Natural killer cell (primary cell): ENCODE results near the gene DAPK3. TPM values are rescaled to one million over a fixed set of nuclear protein-coding genes. Genes with fewer than 3 reads are reported as not detected.
A peak's percentile ranks its signal among the peaks of the same experiment; 100 is the strongest.

Experiments
- ATAC-seq, 3 donors: fragments of 150-1000 bp in 2 of 3; fragments of 200-7000 bp in 1 of 3; cut with Tn5 transposase; 1 replicate in 1 of 3; 2 replicates in 2 of 3; pipeline ENCODE4 v1.10.0; 2021; ENCODE audit warnings: mild to moderate bottlenecking in 2 of 3, moderate library complexity in 2 of 3
- DNase-seq, 2 donors: peaks; one replicate each; pipeline versions ENCODE4 v3.0.0 to v3.0.0-alpha.2; 2013 to 2021; ENCODE audit warnings: mixed read lengths in 1 of 2
- H3K27ac ChIP-seq: one replicate; pipeline ENCODE4 v1.5.1; 2013; ENCODE audit warnings: mild to moderate bottlenecking, low read length
- H3K27me3 ChIP-seq: one replicate; pipeline ENCODE4 v1.6.1; 2013; ENCODE audit warnings: low read length; ENCODE audit not compliant: control insufficient read depth, insufficient read depth
- H3K36me3 ChIP-seq: one replicate; pipeline ENCODE4 v1.6.1; 2013; ENCODE audit warnings: low read length; ENCODE audit not compliant: control insufficient read depth, insufficient read depth
- H3K4me1 ChIP-seq: one replicate; pipeline ENCODE4 v1.6.1; 2013; ENCODE audit warnings: low read length; ENCODE audit not compliant: control insufficient read depth, insufficient read depth
- H3K4me3 ChIP-seq: one replicate; pipeline ENCODE4 v1.5.1; 2013; ENCODE audit warnings: low read length
- H3K9me3 ChIP-seq: one replicate; pipeline ENCODE4 v1.6.1; 2013; ENCODE audit warnings: low read length; ENCODE audit not compliant: control insufficient read depth, insufficient read depth
- H3K27ac Mint-ChIP-seq, 2 donors: one replicate each; pipeline ENCODE4 v1.8.0; 2022; ENCODE audit warnings: mild to moderate bottlenecking in 2 of 2, mixed read lengths in 2 of 2, moderate library complexity in 1 of 2
- H3K27me3 Mint-ChIP-seq, 2 donors: one replicate each; pipeline ENCODE4 v1.8.0; 2022; ENCODE audit warnings: low read depth in 2 of 2, mixed read lengths in 2 of 2
- H3K36me3 Mint-ChIP-seq: one replicate; pipeline ENCODE4 v1.8.0; 2022; ENCODE audit warnings: mixed read lengths
- H3K4me1 Mint-ChIP-seq, 2 donors: one replicate each; pipeline ENCODE4 v1.8.0; 2022; ENCODE audit warnings: mixed read lengths in 2 of 2
- H3K4me3 Mint-ChIP-seq: one replicate; pipeline ENCODE4 v1.8.0; 2022; ENCODE audit warnings: mild to moderate bottlenecking, moderate library complexity, mixed read lengths
- H3K9me3 Mint-ChIP-seq, 2 donors: one replicate each; pipeline ENCODE4 v1.8.0; 2022; ENCODE audit warnings: mixed read lengths in 2 of 2
- WGBS: methylation state at CpG from one replicate; pipeline ENCODE4 v1.1.7; 2013; ENCODE audit warnings: missing lambda C conversion rate; ENCODE audit not compliant: insufficient coverage; 5-methylcytosine and 5-hydroxymethylcytosine counted together
- intact Hi-C: fragments of 100-400 bp; cut with micrococcal nuclease; formaldehyde crosslinking; loops from one replicate; pipeline ENCODE4 v1.14.2; 2022
- total RNA-seq, 4 donors: library from RNA; stranded (reverse); fragments of 120-200 nt in 1 of 4; gene quantifications; one replicate each; pipeline versions ENCODE4 v1.2.3 to v1.2.4, GENCODE V29; 2013 to 2022
- TF ChIP-seq, protein P1 (sequence below): fragments of 200-600 bp; IDR thresholded peaks from one replicate; pipeline ENCODE4 v1.8.0; 2022; ENCODE audit warnings: antibody characterized with exemption

DAPK3 gene
- 10 to 100 TPM; 54.3 to 66.4 (median 58.1) TPM for total RNA-seq
- total RNA-seq (2013): 28.8 TPM

DNA sequence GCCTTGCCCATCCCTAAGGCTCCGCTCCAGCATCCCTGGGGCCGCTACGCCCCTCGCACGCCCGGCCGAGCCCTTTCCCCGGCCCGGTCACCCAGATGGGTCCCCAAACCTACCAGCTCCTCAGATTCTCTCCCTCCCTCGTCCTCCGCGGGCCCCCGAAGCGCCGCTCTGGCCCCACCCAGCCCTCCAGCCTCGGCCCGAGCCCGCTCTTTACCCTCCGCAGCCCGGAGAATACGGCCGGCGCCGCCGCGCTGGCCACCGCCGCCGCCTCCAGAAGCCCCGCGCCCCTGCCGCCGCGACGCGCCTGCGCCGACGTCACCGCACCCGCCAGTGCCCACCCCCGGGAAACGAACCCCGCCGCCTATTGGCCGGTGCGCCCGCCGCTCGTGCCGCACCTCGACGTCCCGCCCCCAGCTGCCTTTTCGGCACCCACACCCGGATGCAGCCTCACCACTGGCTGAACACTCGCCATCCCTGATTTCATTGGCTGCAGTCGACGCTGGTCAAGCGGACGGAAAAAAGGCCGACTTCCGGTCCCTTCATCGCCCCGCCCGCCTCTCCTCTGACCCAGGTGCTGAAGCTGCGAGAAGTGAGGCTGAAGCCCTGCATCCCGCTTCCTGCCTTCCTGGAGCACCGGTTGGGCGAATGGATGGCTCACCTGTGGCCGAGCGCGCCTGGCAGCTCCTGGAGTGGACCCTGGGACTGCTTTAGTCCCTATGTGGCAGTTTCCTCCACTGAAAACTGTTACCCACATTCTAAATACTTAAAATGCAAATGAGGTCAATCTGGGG, at the start of gene DAPK3:
TSS of gene DAPK3 (minus strand) at position 292 of the 791 bp plus-strand sequence. CDS start 1,364 bp downstream, outside the sequence.
- H3K4me3 ChIP-seq: peak within 1 kb of the TSS; percentile 100
- no peaks in the 10 kb centered on the region for H3K36me3 Mint-ChIP-seq
- peak within 1 kb of the TSS; percentile 87 for H3K27ac ChIP-seq
- H3K9me3 ChIP-seq: no peaks in the 10 kb centered on the region
- intact Hi-C loops: loop anchor here (1.0 kb wide), 1 partner anchor 14 kb away; the partner anchor contains the start of gene EEF2
- peaks cover 28% of the 10 kb centered on the region for H3K4me1 ChIP-seq
- H3K27me3 Mint-ChIP-seq: no peaks in the 10 kb centered on the region
- peaks cover 22 to 29% of the 10 kb centered on the region in 2 donors for H3K4me1 Mint-ChIP-seq
- H3K9me3 Mint-ChIP-seq: no peaks in the 10 kb centered on the region
- H3K4me3 Mint-ChIP-seq: peak within 1 kb of the TSS; percentile 91
- H3K36me3 ChIP-seq: peaks cover 29% of the 10 kb centered on the region
- peak within 1 kb of the TSS; percentile 77 to 87 for H3K27ac Mint-ChIP-seq
- TF ChIP-seq, protein P1, sequence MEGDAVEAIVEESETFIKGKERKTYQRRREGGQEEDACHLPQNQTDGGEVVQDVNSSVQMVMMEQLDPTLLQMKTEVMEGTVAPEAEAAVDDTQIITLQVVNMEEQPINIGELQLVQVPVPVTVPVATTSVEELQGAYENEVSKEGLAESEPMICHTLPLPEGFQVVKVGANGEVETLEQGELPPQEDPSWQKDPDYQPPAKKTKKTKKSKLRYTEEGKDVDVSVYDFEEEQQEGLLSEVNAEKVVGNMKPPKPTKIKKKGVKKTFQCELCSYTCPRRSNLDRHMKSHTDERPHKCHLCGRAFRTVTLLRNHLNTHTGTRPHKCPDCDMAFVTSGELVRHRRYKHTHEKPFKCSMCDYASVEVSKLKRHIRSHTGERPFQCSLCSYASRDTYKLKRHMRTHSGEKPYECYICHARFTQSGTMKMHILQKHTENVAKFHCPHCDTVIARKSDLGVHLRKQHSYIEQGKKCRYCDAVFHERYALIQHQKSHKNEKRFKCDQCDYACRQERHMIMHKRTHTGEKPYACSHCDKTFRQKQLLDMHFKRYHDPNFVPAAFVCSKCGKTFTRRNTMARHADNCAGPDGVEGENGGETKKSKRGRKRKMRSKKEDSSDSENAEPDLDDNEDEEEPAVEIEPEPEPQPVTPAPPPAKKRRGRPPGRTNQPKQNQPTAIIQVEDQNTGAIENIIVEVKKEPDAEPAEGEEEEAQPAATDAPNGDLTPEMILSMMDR: no peak
- H3K27me3 ChIP-seq: no peaks in the 10 kb centered on the region
- ATAC-seq (peak; percentile 95 to 99 (median 96)), DNase-seq (peak; percentile 91 to 92)
- under 1% methylated on average over 73 of the region's 73 CpGs for WGBS

DNA sequence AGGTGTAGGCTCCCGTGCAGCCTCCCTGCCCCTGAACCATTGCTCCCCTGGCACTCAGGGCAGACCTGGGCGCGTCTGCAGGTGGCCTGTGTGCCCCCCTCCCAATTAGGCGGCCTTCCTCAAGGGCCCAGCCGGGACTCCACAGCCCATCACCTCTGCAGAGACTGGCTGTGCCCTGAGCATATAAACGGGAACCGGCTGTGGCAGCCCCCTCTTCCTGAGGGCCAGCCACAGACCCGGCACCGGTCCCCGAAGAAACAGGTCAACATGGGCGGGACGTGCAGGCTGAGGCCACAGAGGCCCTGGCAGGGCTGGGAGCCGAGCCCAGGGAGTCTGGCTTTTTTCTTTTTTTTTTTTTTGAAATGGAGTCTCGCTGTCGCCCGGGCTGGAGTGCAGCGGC, 48.7 kb upstream of the DAPK3 start:
- WGBS: 64% methylated on average over 15 of the region's 17 CpGs
- Histone ChIP-seq H3K4me1 (peaks cover 17% of the 10 kb centered on the region), H3K36me3 (peaks cover 8% of the 10 kb centered on the region), H3K4me3 (no peak overlapping the region), H3K27me3 (no peaks in the 10 kb centered on the region), H3K27ac (no peak overlapping the region), H3K9me3 (no peaks in the 10 kb centered on the region)
- no peaks in the 10 kb centered on the region for H3K27me3 Mint-ChIP-seq
- TF ChIP-seq, protein P1: no peak
- no peak for DNase-seq
- no peaks in the 10 kb centered on the region for H3K9me3 Mint-ChIP-seq
- no peak overlapping the region for H3K27ac Mint-ChIP-seq
- ATAC-seq: peak in 2 of 3 donors; percentile 21 to 40
- intact Hi-C loops: no loop called here
- H3K4me1 Mint-ChIP-seq: peaks cover 20 to 25% of the 10 kb centered on the region in 2 donors
- H3K4me3 Mint-ChIP-seq: no peak overlapping the region
- no peaks in the 10 kb centered on the region for H3K36me3 Mint-ChIP-seq

DNA sequence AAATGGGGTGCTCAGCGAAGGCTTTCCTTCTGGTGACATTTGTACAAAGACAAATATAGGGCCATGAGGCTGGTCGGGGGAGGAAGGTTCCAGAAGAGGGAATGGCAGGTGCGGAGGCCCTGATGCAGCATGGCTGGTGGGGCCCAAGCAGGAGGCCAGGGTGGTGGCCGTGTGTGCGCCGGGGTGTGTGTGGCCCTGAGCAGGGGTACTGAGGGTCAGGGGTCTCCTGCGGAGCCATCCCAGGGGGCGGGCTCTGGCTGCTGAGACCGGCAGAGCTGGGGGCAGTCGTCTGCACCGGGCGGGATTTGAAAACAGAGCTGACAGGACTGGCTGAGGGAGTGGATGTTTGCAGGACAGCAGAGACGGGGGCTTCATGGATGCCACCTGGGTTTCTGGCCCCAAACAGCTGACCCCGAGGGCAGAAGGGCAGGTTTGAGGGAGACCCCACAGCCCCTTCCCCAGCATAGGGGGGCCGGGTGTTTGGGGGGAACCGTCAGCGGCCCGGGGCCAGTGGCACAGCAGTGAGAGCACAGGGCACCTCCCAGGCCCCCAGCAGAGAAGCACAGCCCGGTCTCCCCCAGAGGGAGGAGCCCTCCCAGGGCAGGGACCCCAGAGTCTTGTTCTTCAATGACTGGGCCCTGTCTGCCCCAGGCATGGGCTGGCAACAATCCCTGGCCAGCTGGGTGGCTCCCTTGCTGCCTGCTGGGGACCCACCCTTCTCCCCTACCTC, 48.0 kb upstream of the DAPK3 start:
- H3K27ac Mint-ChIP-seq: peak overlapping the region in 1 of 2 donors; percentile 71
- H3K36me3 ChIP-seq: peaks cover 11% of the 10 kb centered on the region
- peaks cover 20 to 31% of the 10 kb centered on the region in 2 donors for H3K4me1 Mint-ChIP-seq
- ATAC-seq: peak in 1 of 3 donors; percentile 11
- H3K27me3 Mint-ChIP-seq: no peaks in the 10 kb centered on the region
- H3K4me3 ChIP-seq: no peak overlapping the region
- no peak for DNase-seq
- peaks cover 23% of the 10 kb centered on the region for H3K4me1 ChIP-seq
- no peaks in the 10 kb centered on the region for H3K9me3 Mint-ChIP-seq
- H3K4me3 Mint-ChIP-seq: no peak overlapping the region
- 94% methylated on average over 19 of the region's 19 CpGs for WGBS
- no peaks in the 10 kb centered on the region for H3K9me3 ChIP-seq
- TF ChIP-seq, protein P1: no peak
- no peaks in the 10 kb centered on the region for H3K27me3 ChIP-seq
- intact Hi-C loops: no loop called here
- no peak overlapping the region for H3K27ac ChIP-seq
- no peaks in the 10 kb centered on the region for H3K36me3 Mint-ChIP-seq
